H54 (cell line): ENCODE results near the gene MAP7D3.
"Not testable (repeated sequence)": the region's sequence is repeated elsewhere in the genome, so short reads cannot be mapped to it uniquely, and the experiment has no call there.

Experiments used
- DNase-seq: peaks from one replicate; pipeline ENCODE4 v3.0.0; 2011; ENCODE audit warnings: low spot score, mixed read lengths; ENCODE audit not compliant: insufficient read length
- FAIRE-seq: peaks from 3 replicates; lab custom pipeline; 2011; peaks lifted over from hg19 to GRCh38; lab: Jason Lieb, UNC
- POLR2A ChIP-seq: IDR thresholded peaks from 2 replicates; pipeline ENCODE4 v1.6.1; 2011; ENCODE audit warnings: low read depth, mild to moderate bottlenecking, low read length

The MAP7D3 gene

GRCh38 chrX:136262812-136263315, 11.7 kb upstream of the MAP7D3 start:
- FAIRE-seq, result no peak
- DNase-seq, result no peak
- no peak for TF ChIP-seq POLR2A

GRCh38 chrX:136262243-136262642, 11.0 kb upstream of the MAP7D3 start:
- no peak for TF ChIP-seq POLR2A
- DNase-seq (no peak), FAIRE-seq (no peak)

- no peak for FAIRE-seq
- DNase-seq, result no peak
- TF ChIP-seq POLR2A, result no peak
These were observed 10.1 kb upstream of the MAP7D3 start for GRCh38 chrX:136261321-136261720.

GRCh38 chrX:136260776-136261175, 9.6 kb upstream of the MAP7D3 start:
- FAIRE-seq (peak; percentile 79), DNase-seq (no peak)
- no peak for TF ChIP-seq POLR2A

- TF ChIP-seq POLR2A, result no peak
- FAIRE-seq, result peak; percentile 78
- peak; percentile 6 for DNase-seq
These were observed 8.3 kb upstream of the MAP7D3 start for GRCh38 chrX:136259543-136259942.

GRCh38 chrX:136258951-136259350, 7.8 kb upstream of the MAP7D3 start:
- no peak for FAIRE-seq
- no peak for TF ChIP-seq POLR2A
- DNase-seq, result no peak

GRCh38 chrX:136256026-136256425, 4.8 kb upstream of the MAP7D3 start:
- DNase-seq, result no peak
- no peak for TF ChIP-seq POLR2A
- FAIRE-seq, result no peak

- no peak for TF ChIP-seq POLR2A
- FAIRE-seq, result no peak
- DNase-seq, result no peak
These were observed 4.3 kb upstream of the MAP7D3 start for GRCh38 chrX:136255541-136255940.

- peak; percentile 73 for FAIRE-seq
- DNase-seq, result peak; percentile 24
- no peak for TF ChIP-seq POLR2A
These were observed 784 bp downstream of the MAP7D3 start for GRCh38 chrX:136250191-136251040.

- no peak for DNase-seq
- FAIRE-seq, result no peak
- no peak for TF ChIP-seq POLR2A
These were observed 5.0 kb downstream of the MAP7D3 start for GRCh38 chrX:136246201-136246600.

- DNase-seq, FAIRE-seq: not testable (repeated sequence)
These were observed 13.4 kb downstream of the MAP7D3 start for GRCh38 chrX:136237849-136238248.

- FAIRE-seq, result no peak
These were observed 14.1 kb downstream of the MAP7D3 start for GRCh38 chrX:136237074-136237473.

GRCh38 chrX:136228839-136229207, 22.4 kb downstream of the MAP7D3 start:
- TF ChIP-seq POLR2A, result no peak
- DNase-seq (no peak), FAIRE-seq (no peak)

More at GRCh38 chrX:136237074-136237473, 14.1 kb downstream of the MAP7D3 start:
- no peak for TF ChIP-seq POLR2A
- no peak for DNase-seq

- FAIRE-seq (no peak), DNase-seq (no peak)
- no peak for TF ChIP-seq POLR2A
These were observed 23.0 kb downstream of the MAP7D3 start for GRCh38 chrX:136227948-136228838.
